Mesenchymal stem cell (in vitro differentiated cells and primary cell): ENCODE measurements around the gene LTBP2.

Source experiments
- DNase-seq: peaks from one replicate; pipeline ENCODE4 v3.0.0-alpha.2; 2013
- H2AFZ ChIP-seq: one replicate; pipeline ENCODE4 v1.6.1; 2013; ENCODE audit warnings: low read depth, mild to moderate bottlenecking, control low read depth, inconsistent platforms, low read length, moderate library complexity
- H2AK5ac ChIP-seq: 2 replicates; pipeline ENCODE4 v1.6.1; 2013; ENCODE audit warnings: low read length, moderate library complexity, mild to moderate bottlenecking, inconsistent platforms; ENCODE audit not compliant: severe bottlenecking
- H2BK120ac ChIP-seq: one replicate; pipeline ENCODE4 v1.6.1; 2013; ENCODE audit warnings: low read depth, mild to moderate bottlenecking, inconsistent platforms, low read length, moderate library complexity
- H2BK12ac ChIP-seq, 2 experiments: one replicate each; pipeline ENCODE4 v1.6.1; 2013; ENCODE audit warnings: inconsistent platforms in 2 of 2, low read length in 2 of 2, mild to moderate bottlenecking in 2 of 2, moderate library complexity in 2 of 2, control low read depth in 1 of 2
- H2BK15ac ChIP-seq: one replicate; pipeline ENCODE4 v1.6.1; 2013; ENCODE audit warnings: mild to moderate bottlenecking, low read depth, inconsistent platforms; ENCODE audit not compliant: poor library complexity, severe bottlenecking
- H2BK5ac ChIP-seq: 2 replicates; pipeline ENCODE4 v1.6.1; 2013; ENCODE audit warnings: low read depth, mild to moderate bottlenecking, low read length, control low read depth, inconsistent platforms; ENCODE audit not compliant: poor library complexity, severe bottlenecking
- H3K14ac ChIP-seq, 2 experiments: one replicate each; pipeline ENCODE4 v1.6.1; 2013; ENCODE audit warnings: inconsistent platforms in 2 of 2, low read length in 2 of 2, control low read depth in 1 of 2, mild to moderate bottlenecking in 1 of 2, moderate library complexity in 1 of 2
- H3K18ac ChIP-seq, 2 experiments: one replicate each; pipeline ENCODE4 v1.6.1; 2013; ENCODE audit warnings: inconsistent platforms in 2 of 2, low read length in 2 of 2, control low read depth in 1 of 2, low read depth in 1 of 2, mild to moderate bottlenecking in 1 of 2
- H3K23ac ChIP-seq, 2 experiments: one replicate each; pipeline ENCODE4 v1.6.1; 2013; ENCODE audit warnings: inconsistent platforms in 2 of 2, low read length in 2 of 2, mild to moderate bottlenecking in 2 of 2, moderate library complexity in 2 of 2, control low read depth in 1 of 2
- H3K27ac ChIP-seq: 2 replicates; pipeline ENCODE4 v1.5.1; 2013; ENCODE audit warnings: mild to moderate bottlenecking, moderate library complexity, low read length, control low read depth, inconsistent platforms; ENCODE audit not compliant: poor library complexity, severe bottlenecking
- H3K27me3 ChIP-seq, 2 experiments: 2 replicates each; pipeline versions ENCODE4 v1.6.1 to v1.7.0; 2013; ENCODE audit warnings: low read length in 2 of 2, mild to moderate bottlenecking in 2 of 2, moderate library complexity in 2 of 2, control low read depth in 1 of 2, inconsistent platforms in 1 of 2; ENCODE audit not compliant: control insufficient read depth in 1 of 2, insufficient read depth in 1 of 2
- H3K36me3 ChIP-seq, 2 experiments: 2 replicates each; pipeline versions ENCODE4 v1.6.1 to v1.7.0; 2013; ENCODE audit warnings: low read length in 2 of 2, control low read depth in 1 of 2, inconsistent platforms in 1 of 2, low read depth in 1 of 2, mild to moderate bottlenecking in 1 of 2; ENCODE audit not compliant: insufficient read depth in 2 of 2, control insufficient read depth in 1 of 2
- H3K4ac ChIP-seq, 2 experiments: one replicate each; pipeline ENCODE4 v1.6.1; 2013; ENCODE audit warnings: inconsistent platforms in 2 of 2, low read length in 2 of 2, mild to moderate bottlenecking in 2 of 2, moderate library complexity in 2 of 2, control low read depth in 1 of 2, low read depth in 1 of 2
- H3K4me1 ChIP-seq: 2 replicates; pipeline ENCODE4 v1.6.1; 2013; ENCODE audit warnings: low read depth, low read length, control low read depth; ENCODE audit not compliant: control insufficient read depth, insufficient read depth
- H3K4me2 ChIP-seq: 2 replicates; pipeline ENCODE4 v1.6.1; 2013; ENCODE audit warnings: low read length, mild to moderate bottlenecking, inconsistent platforms; ENCODE audit not compliant: poor library complexity, severe bottlenecking
- H3K4me3 ChIP-seq, 2 experiments: 2 replicates each; pipeline versions ENCODE4 v1.5.1 to v1.7.0; 2013; ENCODE audit warnings: low read length in 2 of 2, mild to moderate bottlenecking in 2 of 2, control low read depth in 1 of 2, low read depth in 1 of 2; ENCODE audit not compliant: insufficient read depth in 1 of 2
- H3K79me1 ChIP-seq: replicated peaks from 2 replicates; pipeline ENCODE4 v1.6.1; 2013; ENCODE audit warnings: mild to moderate bottlenecking, control low read depth, low read length, inconsistent platforms; ENCODE audit not compliant: poor library complexity, severe bottlenecking
- H3K9ac ChIP-seq: 2 replicates; pipeline ENCODE4 v1.7.0; 2013; ENCODE audit warnings: mild to moderate bottlenecking, low read length, moderate library complexity
- H3K9me3 ChIP-seq: 2 replicates; pipeline ENCODE4 v1.7.0; 2013; ENCODE audit warnings: mild to moderate bottlenecking, low read length; ENCODE audit not compliant: control insufficient read depth
- H4K8ac ChIP-seq: one replicate; pipeline ENCODE4 v1.6.1; 2013; ENCODE audit warnings: inconsistent platforms, mild to moderate bottlenecking, low read length, moderate library complexity
- H4K91ac ChIP-seq: one replicate; pipeline ENCODE4 v1.6.1; 2013; ENCODE audit warnings: mild to moderate bottlenecking, low read length, inconsistent platforms
- WGBS: methylation state at CpG from one replicate; pipeline ENCODE4 v1.1.7; 2013; ENCODE audit warnings: mixed read lengths; 5-methylcytosine and 5-hydroxymethylcytosine counted together

The LTBP2 gene

DNA sequence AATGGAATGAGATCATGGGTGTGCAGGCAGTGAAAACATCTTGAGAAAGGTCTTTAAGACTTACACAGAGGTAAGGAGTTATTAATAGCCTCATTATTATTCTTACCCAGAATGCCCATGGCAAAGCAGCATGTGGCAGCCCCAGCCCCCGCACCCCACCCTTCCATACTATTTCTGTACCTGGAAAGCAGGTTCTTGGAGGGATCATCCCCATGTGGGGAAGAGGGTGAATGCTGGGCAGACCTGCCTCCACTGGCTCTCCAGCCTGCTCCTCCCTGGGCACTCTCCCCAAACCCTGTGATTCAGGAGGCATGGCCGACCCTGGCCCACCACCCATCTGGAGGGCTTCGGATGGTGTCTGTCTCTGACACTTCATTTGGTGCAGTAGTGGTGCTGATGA lies 147.3 kb downstream of the LTBP2 start:
- no peaks in the 10 kb centered on the region for H3K79me1 ChIP-seq
- no peak overlapping the region for H3K18ac ChIP-seq
- H3K4me3 ChIP-seq: no peak overlapping the region
- H2BK12ac ChIP-seq: no peak overlapping the region
- 93% methylated on average over 3 of the region's 3 CpGs for WGBS
- H3K4me2 ChIP-seq: no peak overlapping the region
- H3K27me3 ChIP-seq: peaks cover 26 to 29% of the 10 kb centered on the region in 2 experiments
- H3K9ac ChIP-seq: no peak overlapping the region
- H3K27ac ChIP-seq: no peak overlapping the region
- no peak overlapping the region for H4K91ac ChIP-seq
- no peak overlapping the region for H2BK5ac ChIP-seq
- H3K14ac ChIP-seq: no peak overlapping the region
- H3K9me3 ChIP-seq: no peaks in the 10 kb centered on the region
- no peaks in the 10 kb centered on the region for H3K4me1 ChIP-seq
- H2BK15ac ChIP-seq: no peak overlapping the region
- no peak overlapping the region for H2AFZ ChIP-seq
- H3K36me3 ChIP-seq: peaks cover 0 to 2% of the 10 kb centered on the region in 2 experiments
- DNase-seq: no peak
- H3K23ac ChIP-seq: no peak overlapping the region
- no peak overlapping the region for H2AK5ac ChIP-seq
- no peak overlapping the region for H4K8ac ChIP-seq
- no peak overlapping the region for H2BK120ac ChIP-seq
- no peak overlapping the region for H3K4ac ChIP-seq

DNA sequence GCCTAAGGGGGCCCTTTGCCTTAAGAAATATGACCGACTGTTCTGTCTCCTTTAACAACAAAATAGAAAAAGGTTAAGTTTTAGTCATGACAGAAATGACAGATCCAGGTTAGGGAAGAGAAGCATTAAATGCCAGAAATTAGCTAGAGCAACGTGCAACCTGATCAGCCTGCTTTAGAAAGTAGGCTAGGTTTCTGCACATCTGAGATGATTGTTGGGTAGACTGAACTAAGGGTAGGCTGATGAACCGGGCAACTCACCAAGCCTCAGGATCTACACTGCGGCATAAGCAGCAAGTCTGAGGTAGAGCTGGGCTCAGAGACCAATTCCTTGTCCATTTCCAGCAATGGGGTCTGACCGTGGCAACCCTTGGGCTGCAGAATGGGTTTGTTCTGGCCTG lies 148.3 kb downstream of the LTBP2 start:
- Histone ChIP-seq H3K36me3 (no peaks in the 10 kb centered on the region), H3K4me1 (no peaks in the 10 kb centered on the region), H3K14ac (no peak overlapping the region), H3K79me1 (no peaks in the 10 kb centered on the region), H2BK12ac (no peak overlapping the region), H3K4ac (no peak overlapping the region), H3K27me3 (peaks cover 26 to 32% of the 10 kb centered on the region in 2 experiments), H3K4me2 (no peak overlapping the region), H3K4me3 (no peak overlapping the region), H3K18ac (no peak overlapping the region), H3K9me3 (no peaks in the 10 kb centered on the region), H4K91ac (no peak overlapping the region), H2BK5ac (no peak overlapping the region), H2AK5ac (no peak overlapping the region), H2BK15ac (no peak overlapping the region), H2AFZ (no peak overlapping the region), H2BK120ac (no peak overlapping the region), H3K23ac (no peak overlapping the region), H3K27ac (no peak overlapping the region), H4K8ac (no peak overlapping the region), H3K9ac (no peak overlapping the region)
- DNase-seq: no peak
- WGBS: 87% methylated on average over 5 of the region's 5 CpGs

DNA sequence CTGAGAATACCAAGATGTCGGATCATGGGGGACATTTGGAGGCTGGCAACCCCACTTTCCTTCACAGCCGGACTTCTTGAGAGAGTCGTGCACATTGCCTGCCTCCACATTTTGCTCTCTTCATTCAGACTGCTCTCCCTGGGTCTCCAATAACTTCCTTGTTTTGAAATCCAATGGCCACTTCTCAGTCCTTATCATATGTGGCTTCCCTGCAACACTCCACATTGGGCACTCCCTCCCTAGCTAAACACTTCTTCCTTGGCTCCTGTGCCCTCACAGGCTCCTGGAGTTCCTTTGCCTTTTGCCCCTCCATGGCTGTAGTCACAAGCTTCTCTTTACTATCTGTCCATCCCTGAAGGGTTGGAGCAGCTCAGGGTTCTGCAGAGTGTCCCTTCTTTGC lies 149.0 kb downstream of the LTBP2 start:
- H3K9ac ChIP-seq: no peak overlapping the region
- no peak overlapping the region for H4K91ac ChIP-seq
- no peak overlapping the region for H3K4ac ChIP-seq
- H3K79me1 ChIP-seq: no peaks in the 10 kb centered on the region
- H2AK5ac ChIP-seq: no peak overlapping the region
- no peak overlapping the region for H2BK15ac ChIP-seq
- no peaks in the 10 kb centered on the region for H3K4me1 ChIP-seq
- no peak overlapping the region for H2BK12ac ChIP-seq
- H2BK5ac ChIP-seq: no peak overlapping the region
- no peak overlapping the region for H3K27ac ChIP-seq
- H3K27me3 ChIP-seq: peaks cover 26 to 36% of the 10 kb centered on the region in 2 experiments
- WGBS: 92% methylated on average over 3 of the region's 3 CpGs
- no peak for DNase-seq
- H3K23ac ChIP-seq: no peak overlapping the region
- H2AFZ ChIP-seq: no peak overlapping the region
- H3K4me2 ChIP-seq: no peak overlapping the region
- H3K4me3 ChIP-seq: no peak overlapping the region
- no peak overlapping the region for H2BK120ac ChIP-seq
- H3K9me3 ChIP-seq: no peaks in the 10 kb centered on the region
- no peak overlapping the region for H3K14ac ChIP-seq
- no peaks in the 10 kb centered on the region for H3K36me3 ChIP-seq
- H4K8ac ChIP-seq: no peak overlapping the region
- H3K18ac ChIP-seq: no peak overlapping the region

DNA sequence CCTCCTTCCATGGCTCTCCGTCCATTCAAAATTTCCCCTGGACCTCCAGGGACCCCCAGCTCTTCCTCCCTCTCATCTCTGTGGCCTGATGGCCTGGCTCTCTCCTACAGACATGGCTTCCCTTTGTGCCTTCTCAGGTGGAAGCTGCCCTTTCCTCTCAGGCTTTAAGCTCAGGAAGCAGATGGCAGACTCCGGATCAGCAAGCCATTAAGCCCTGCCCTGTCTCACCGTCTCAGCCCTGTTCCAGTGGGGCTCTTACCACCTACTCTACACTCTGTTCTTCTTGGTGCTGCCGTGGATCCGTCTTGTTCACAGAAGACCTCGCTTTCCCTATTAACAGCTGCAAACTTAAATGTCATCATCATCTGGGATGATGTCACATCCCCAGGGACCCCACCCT lies 152.1 kb downstream of the LTBP2 start:
- no peak overlapping the region for H3K23ac ChIP-seq
- no peaks in the 10 kb centered on the region for H3K9me3 ChIP-seq
- H3K4me1 ChIP-seq: no peaks in the 10 kb centered on the region
- H4K91ac ChIP-seq: no peak overlapping the region
- H2BK5ac ChIP-seq: no peak overlapping the region
- no peak overlapping the region for H3K27ac ChIP-seq
- no peak overlapping the region for H3K14ac ChIP-seq
- DNase-seq: no peak
- H2BK12ac ChIP-seq: no peak overlapping the region
- no peak overlapping the region for H4K8ac ChIP-seq
- 92% methylated on average over 6 of the region's 6 CpGs for WGBS
- no peak overlapping the region for H3K18ac ChIP-seq
- no peak overlapping the region for H3K4me3 ChIP-seq
- H2AK5ac ChIP-seq: no peak overlapping the region
- no peak overlapping the region for H3K4me2 ChIP-seq
- H2BK120ac ChIP-seq: no peak overlapping the region
- no peak overlapping the region for H3K4ac ChIP-seq
- no peak overlapping the region for H2AFZ ChIP-seq
- no peaks in the 10 kb centered on the region for H3K36me3 ChIP-seq
- H3K27me3 ChIP-seq: peaks cover 40 to 45% of the 10 kb centered on the region in 2 experiments
- no peaks in the 10 kb centered on the region for H3K79me1 ChIP-seq
- no peak overlapping the region for H3K9ac ChIP-seq
- H2BK15ac ChIP-seq: no peak overlapping the region
